Measurements from ENCODE around the gene PTPN6. TPM values are rescaled to one million over a fixed set of nuclear protein-coding genes. Genes with fewer than 3 reads are reported as not detected.

The PTPN6 gene
- total RNA-seq, 1 experiment from 2014 or later: not detected

- DNase-seq (ENCODE audit: low read depth): no peak
Observed at GRCh38 chr12:6941267-6941666, 9.9 kb upstream of the PTPN6 start.

DNA sequence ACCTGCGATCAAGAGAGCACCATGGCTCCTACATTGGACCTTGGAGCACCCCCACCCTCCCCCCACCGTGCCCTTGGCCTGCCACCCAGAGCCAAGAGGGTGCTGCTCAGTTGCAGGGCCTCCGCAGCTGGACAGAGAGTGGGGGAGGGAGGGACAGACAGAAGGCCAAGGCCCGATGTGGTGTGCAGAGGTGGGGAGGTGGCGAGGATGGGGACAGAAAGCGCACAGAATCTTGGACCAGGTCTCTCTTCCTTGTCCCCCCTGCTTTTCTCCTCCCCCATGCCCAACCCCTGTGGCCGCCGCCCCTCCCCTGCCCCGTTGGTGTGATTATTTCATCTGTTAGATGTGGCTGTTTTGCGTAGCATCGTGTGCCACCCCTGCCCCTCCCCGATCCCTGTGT is 9.4 kb upstream of the PTPN6 start:
- DNase-seq (ENCODE audit: low read depth): no peak

DNA sequence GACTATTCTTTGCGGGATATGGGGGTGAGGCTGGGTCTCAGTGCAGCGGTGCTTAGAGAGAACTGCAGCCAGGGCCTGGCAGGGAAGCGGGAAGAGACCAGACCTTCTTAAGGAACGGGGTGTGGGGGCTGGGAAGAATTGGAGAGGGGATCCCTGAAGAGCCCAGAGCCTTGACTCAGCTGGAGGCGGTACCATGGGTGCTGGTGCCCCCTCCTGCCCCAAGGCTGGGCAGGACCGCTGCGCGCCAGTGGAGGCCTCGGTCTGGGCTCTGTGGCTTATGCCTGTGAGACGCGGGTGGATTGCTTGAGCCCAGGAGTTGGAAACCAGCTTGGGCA is 8.9 kb upstream of the PTPN6 start:
- DNase-seq (ENCODE audit: low read depth): no peak

GRCh38 chr12:6943389-6943721 is 7.8 kb upstream of the PTPN6 start:
- DNase-seq (ENCODE audit: low read depth): peak; percentile 93

DNA sequence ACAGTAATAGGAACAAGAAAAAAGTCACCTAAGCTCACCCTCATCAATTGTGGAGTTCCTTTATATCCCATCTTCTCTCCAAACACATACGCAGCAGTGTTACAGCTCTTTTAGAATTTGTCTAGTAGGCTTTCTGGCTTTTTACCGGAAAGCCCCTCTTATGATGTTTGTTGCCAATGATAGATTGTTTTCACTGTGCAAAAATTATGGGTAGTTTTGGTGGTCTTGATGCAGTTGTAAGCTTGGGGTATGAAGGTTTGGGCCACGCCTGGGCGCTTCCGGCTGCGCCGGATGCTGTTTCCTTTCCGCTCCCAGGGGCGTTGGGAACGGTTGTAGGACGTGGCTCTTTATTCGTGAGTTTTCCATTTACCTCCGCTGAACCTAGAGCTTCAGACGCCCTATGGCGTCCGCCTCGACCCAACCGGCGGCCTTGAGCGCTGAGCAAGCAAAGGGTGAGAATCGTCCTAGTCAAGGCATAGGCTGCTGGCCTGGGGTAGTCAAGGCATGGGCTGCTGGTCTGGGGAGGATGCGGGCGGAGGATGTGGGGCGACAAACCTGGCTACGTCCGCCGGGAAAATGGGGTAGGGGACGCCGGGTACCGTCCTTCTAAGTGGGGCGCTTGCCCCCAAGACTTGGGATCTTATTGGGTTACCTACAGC is 7.3 kb upstream of the PTPN6 start, which contains the start of the genes C12orf57 and RNU7-1:
Gene C12orf57 (plus strand): TSS at position 301 of the 659 bp plus-strand sequence. CDS start 100 bp downstream, at position 401.
Gene RNU7-1 (plus strand): TSS at position 95 of the 659 bp plus-strand sequence.
- peak; percentile 94 for DNase-seq (ENCODE audit: low read depth)

DNA sequence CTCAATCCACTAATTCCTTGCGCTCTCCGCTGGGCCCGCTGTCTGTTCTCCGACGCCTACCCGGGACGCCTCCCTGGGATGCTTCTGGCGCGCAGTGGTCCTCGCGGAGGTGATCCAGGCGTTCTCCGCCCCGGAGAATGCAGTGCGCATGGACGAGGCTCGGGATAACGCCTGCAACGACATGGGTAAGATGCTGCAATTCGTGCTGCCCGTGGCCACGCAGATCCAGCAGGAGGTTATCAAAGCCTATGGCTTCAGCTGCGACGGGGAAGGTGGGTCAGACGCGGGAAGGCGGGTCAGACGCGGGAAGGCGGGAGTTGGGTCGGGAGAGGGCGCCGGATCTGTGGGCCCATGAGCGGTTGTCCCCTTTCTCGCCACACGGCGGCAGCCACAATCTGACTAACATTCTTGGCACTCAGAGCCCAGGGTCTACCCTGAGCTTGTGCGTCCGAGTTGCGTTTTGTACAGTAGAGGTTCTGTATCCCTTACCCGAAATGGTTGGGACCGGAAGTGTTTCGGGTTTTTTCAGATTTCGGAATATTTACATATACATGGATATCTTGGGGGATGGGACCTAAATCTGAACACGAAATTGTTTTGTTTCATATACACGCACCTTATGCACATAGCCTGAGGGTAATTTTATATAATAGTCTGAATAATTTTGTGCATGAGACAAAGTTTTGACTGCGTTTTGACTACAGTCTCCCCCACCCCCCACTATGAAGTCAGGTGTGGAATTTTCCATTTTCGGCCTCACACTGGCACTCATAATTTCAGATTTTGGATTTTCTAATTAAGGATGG is 6.6 kb upstream of the PTPN6 start:
- DNase-seq (ENCODE audit: low read depth): peak; percentile 90

DNA sequence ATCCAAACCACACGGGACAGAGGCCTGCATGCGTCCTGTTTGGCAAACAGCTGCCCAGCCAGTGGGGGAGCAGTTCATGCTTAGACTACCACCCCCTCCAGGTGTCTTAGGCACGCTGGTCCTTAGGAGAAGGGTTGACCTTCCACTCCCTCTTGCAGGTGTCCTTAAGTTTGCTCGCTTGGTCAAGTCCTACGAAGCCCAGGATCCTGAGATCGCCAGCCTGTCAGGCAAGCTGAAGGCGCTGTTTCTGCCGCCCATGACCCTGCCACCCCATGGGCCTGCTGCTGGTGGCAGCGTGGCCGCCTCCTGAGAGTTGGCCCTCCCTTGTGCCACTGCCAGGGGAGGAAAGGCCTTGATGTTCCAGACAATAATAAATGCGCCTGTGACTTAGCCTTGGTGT is 5.5 kb upstream of the PTPN6 start:
- no peak for DNase-seq (ENCODE audit: low read depth)

DNA sequence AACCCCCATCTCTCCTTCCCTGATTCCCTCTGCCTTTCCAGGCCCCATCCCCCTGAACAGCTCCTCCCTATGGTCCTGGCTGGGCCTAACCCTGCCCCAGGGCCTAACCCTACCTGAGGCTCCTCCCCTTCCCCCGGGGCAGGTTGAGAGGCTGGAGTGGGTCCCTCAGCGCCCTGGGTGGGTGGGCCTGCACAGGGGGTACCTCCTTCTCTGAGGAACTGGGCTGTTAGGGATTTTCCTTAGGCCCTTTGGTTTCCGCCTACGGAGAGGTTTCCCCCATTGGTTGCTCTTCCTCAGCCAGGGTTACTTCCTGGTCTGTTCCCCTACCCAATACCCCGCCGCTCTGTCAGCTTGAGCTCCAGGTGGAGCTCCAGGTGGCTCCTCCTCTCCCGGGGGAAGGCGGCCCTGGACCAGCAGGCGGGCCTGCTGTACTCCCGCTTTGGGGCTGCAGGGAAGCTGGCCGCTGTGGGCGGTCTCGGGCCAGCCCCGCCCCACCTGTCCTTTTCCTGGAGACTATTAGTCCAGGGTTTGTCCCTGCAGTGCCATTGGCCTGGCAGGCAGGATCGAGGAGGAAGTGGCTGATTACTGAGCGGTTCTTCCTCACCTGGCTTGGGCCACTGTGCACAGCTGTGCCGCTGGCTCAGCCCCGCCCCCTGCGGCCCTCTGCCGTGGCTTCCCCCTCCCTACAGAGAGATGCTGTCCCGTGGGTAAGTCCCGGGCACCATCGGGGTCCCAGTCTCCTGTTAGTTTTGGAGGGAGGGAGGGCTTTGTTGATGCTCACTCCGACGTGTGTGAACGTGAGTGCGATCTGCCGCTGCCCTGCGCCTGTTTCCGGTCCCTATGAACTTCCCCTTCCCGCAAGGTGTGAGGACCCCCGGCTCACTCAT is 4.9 kb upstream of the PTPN6 start:
- no peak for DNase-seq (ENCODE audit: low read depth)

DNA sequence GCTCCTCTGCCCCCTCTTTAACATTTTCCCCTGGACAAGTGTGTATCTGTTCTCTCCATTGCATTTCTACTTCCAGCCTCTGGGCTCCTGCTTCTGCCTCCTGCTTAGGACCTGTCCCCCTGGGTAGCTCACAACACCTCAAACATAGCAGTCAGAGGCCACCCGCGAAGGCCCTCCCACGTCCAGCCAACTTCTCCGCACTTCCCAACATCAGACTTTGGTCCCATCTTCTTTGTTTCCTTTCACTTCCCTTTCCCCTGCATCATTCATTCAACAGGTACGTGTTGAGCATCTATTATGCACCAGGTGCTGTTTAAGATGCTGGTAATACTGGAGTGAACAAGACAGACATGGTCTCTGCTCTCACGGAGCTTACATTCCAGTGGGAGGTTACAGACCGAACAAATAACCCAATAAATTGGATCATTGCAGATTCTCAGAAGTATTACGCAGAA is 4.2 kb upstream of the PTPN6 start:
- DNase-seq (ENCODE audit: low read depth): no peak

DNA sequence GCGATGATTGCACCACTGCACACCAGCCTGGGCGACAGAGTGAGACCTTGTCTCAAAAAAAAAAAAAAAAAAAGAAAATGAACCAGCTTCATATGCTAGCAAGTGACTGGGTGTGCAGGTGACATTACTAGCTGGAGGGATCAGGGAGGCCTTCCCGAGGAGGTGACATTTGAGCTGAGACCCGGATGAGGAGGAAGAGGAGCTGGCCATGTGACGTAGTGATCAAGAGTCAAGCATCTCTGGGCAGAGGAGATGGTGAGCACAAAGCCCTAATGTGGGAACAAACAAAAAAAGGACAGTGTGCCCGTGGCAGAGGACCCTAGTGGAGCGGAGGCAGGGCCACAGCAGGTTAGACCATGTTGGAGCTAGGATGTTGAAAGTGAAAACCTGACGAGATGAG is 3.5 kb upstream of the PTPN6 start:
- DNase-seq (ENCODE audit: low read depth): no peak

- no peak for DNase-seq (ENCODE audit: low read depth)
Observed at GRCh38 chr12:6948873-6949594, 2.1 kb upstream of the PTPN6 start.

GRCh38 chr12:6950401-6950801 is 755 bp upstream of the PTPN6 start:
- no peak for DNase-seq (ENCODE audit: low read depth)

DNA sequence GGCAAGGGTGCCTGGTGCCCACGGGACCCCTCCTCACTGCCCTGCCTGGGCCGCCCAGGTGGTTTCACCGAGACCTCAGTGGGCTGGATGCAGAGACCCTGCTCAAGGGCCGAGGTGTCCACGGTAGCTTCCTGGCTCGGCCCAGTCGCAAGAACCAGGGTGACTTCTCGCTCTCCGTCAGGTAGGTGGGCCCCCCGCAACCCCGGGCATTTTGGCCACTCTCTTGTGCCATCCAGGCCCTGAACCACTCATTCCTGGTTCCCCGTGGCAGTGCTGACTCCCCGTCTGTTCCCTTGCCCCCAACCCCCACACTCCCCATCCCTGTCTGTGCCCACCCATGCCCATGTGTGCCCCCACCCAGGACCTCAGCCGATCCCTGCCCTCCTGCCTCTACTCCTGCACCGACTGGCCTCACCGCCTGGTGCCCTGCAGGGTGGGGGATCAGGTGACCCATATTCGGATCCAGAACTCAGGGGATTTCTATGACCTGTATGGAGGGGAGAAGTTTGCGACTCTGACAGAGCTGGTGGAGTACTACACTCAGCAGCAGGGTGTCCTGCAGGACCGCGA is 480 bp downstream of the PTPN6 start:
- DNase-seq (ENCODE audit: low read depth): no peak

- DNase-seq (ENCODE audit: low read depth): no peak
Observed at GRCh38 chr12:6952121-6952862, 1.1 kb downstream of the PTPN6 start.

GRCh38 chr12:6952863-6953441 is 1.8 kb downstream of the PTPN6 start:
- no peak for DNase-seq (ENCODE audit: low read depth)

- DNase-seq (ENCODE audit: low read depth): no peak
Observed at GRCh38 chr12:6953442-6954315, 2.5 kb downstream of the PTPN6 start.

- no peak for DNase-seq (ENCODE audit: low read depth)
Observed at GRCh38 chr12:6954316-6955107, 3.4 kb downstream of the PTPN6 start.
